Stimulated activated naive CD8-positive, alpha-beta T cell treated with anti-CD3 and anti-CD28 coated beads, Interleukin-15, Interleukin-2, amounts not matched to agents 100 ng/mL and 50 ng/mL, for 24 hours (primary cell): ENCODE data around the gene CAMSAP1.

ENCODE experiments used
- H3K27ac Mint-ChIP-seq: one replicate; pipeline ENCODE4 v1.8.0; 2021; ENCODE audit warnings: mild to moderate bottlenecking, mixed read lengths
- H3K27me3 Mint-ChIP-seq: one replicate; pipeline ENCODE4 v1.8.0; 2021; ENCODE audit warnings: mixed read lengths
- H3K36me3 Mint-ChIP-seq: one replicate; pipeline ENCODE4 v1.8.0; 2021; ENCODE audit warnings: low read depth, mixed read lengths
- H3K4me1 Mint-ChIP-seq: one replicate; pipeline ENCODE4 v1.8.0; 2021; ENCODE audit warnings: low read depth, mixed read lengths
- H3K4me3 Mint-ChIP-seq: one replicate; pipeline ENCODE4 v1.8.0; 2021; ENCODE audit warnings: mild to moderate bottlenecking, mixed read lengths
- H3K9me3 Mint-ChIP-seq: one replicate; pipeline ENCODE4 v1.8.0; 2021; ENCODE audit warnings: mixed read lengths

CAMSAP1 gene

DNA sequence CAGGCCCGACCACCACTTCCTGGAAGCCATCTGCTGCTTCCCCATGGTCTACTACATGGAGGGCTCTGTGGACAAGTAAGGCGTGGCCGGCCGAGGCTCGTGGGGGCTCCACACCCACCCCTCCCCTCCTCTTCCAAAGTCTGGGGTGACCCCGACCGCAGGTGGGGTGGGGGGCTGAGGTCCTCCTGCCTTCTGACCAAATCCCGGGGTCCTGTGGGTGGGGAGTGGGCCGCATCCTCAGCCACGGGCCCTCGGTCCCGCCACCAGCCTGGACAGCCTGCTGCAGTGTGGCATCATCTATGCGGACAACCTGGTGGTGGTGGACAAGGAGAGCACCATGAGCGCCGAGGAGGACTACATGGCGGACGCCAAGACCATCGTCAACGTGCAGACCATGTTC is 128.9 kb downstream of the CAMSAP1 start:
- H3K4me3 Mint-ChIP-seq: no peak overlapping the region
- no peaks in the 10 kb centered on the region for H3K9me3 Mint-ChIP-seq
- H3K36me3 Mint-ChIP-seq: no peaks in the 10 kb centered on the region
- H3K4me1 Mint-ChIP-seq: no peaks in the 10 kb centered on the region
- H3K27me3 Mint-ChIP-seq: no peaks in the 10 kb centered on the region
- no peak overlapping the region for H3K27ac Mint-ChIP-seq

DNA sequence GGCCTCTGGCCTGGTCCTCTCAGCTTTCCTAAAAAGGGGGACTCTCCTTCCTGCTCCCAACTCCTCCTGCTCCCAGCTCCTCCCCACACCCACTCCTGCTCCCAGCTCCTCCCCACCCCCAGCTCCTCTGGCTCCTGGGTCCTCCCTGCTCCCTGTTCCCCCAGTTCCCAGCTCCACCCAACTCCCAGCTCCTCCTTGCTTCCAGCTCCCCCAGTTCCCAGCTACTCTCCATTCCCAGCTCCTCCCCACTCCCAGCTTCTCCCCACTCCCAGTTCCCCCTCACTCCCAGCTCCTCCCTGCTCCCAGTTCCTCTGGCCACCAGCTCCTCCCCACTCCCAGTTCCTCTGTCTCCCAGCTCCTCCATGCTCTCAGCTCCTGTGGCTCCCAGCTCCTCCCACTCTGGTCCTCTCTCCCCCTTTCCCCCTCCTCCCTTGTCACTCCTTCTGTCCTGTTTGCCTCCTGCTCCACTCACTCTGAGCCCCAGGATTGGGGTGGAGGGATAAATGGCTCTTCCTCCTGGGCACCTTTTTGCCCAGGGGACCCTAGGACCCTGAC is 129.6 kb downstream of the CAMSAP1 start:
- Mint-ChIP-seq H3K4me3 (no peak overlapping the region), H3K36me3 (no peaks in the 10 kb centered on the region), H3K27ac (no peak overlapping the region), H3K4me1 (no peaks in the 10 kb centered on the region), H3K9me3 (no peaks in the 10 kb centered on the region), H3K27me3 (no peaks in the 10 kb centered on the region)

DNA sequence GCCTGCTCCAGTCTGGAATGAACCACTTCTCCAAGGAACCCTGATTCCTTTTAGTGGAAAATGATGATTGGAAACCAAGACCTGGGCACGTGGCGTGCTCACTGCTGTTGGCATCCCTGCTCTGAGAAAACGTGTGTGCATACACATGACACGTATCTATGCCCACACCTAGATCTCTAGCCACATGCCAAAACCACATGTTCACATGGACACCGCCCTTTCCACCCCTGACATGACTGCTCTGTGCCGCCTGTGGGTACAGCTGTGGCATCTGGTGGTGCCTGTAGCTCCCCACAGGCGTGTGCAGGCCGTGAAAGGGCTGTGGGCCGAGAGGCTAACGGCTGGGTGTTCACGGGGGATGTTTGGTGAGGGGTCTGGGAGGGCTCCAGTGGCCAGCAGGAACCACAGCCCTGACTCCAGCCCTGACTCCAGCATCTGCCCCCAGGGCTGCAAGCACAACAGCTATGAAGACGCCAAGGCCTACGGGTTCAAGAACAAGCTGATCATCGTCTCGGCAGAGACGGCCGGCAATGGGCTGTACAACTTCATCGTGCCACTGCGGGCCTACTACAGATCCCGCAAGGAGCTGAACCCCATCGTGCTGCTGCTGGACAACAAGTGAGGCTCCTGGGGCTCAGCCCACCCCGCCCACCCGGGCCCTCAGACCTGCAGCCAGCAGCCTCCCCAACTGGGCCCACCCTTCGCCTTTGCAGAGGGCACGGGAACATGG is 130.3 kb downstream of the CAMSAP1 start:
- H3K27ac Mint-ChIP-seq: no peak overlapping the region
- H3K4me3 Mint-ChIP-seq: no peak overlapping the region
- H3K27me3 Mint-ChIP-seq: no peaks in the 10 kb centered on the region
- H3K36me3 Mint-ChIP-seq: no peaks in the 10 kb centered on the region
- H3K9me3 Mint-ChIP-seq: no peaks in the 10 kb centered on the region
- no peaks in the 10 kb centered on the region for H3K4me1 Mint-ChIP-seq

DNA sequence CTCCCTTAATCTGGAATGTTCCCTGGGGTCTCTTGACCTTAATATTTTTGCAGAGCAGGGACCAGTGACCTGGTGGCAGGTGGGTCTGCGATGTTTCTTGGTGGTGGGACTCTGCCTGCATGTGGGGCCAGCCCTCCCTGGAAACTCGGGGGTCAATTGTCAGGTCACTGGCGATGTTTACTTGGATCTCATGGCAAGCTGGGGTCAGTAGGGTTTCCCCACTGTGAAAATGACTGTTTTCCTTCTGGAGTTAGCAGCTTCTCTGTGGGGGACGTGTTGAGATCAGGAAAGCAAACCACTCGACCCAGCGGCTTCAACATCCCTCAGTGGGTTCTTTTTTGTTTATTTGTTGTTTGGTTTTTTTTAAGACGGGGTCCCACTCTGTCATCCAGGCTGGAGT is 131.4 kb downstream of the CAMSAP1 start:
- Mint-ChIP-seq H3K36me3 (no peaks in the 10 kb centered on the region), H3K27ac (no peak overlapping the region), H3K27me3 (no peaks in the 10 kb centered on the region), H3K4me1 (no peaks in the 10 kb centered on the region), H3K4me3 (no peak overlapping the region), H3K9me3 (no peaks in the 10 kb centered on the region)

DNA sequence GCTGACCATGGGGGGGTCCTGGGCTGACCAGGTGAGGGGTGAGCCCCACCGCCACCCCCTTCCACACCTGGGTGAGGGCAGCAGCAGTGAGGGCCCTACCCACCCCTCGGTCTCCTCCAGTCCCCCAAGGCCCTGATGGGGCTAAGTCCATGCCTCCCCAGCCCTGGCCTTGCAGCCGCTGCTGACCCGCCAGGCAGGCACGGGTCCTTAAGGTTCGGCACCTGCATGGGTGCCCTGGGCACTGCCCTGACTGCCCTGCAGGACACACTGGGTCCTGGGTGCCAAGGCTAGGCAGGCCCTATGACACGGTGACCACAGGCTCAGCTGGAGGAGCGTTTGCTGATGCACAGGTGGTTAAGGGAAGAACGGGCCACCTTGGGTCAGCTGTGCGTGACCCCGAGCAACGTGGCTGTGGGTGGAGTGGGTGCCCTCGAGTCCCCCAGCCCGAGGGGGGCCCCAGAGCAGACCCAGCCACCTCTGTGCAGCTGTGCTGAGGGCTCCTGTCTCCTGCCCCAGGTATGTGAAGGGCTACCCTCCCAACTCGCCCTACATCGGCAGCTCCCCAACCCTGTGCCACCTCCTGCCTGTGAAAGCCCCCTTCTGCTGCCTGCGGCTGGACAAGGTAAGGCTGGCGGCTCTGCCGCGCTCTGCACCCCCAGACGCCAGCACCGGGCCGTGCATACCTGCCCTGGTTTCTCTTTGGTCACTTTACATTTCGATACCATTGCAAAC is 132.4 kb downstream of the CAMSAP1 start:
- H3K9me3 Mint-ChIP-seq: no peaks in the 10 kb centered on the region
- no peak overlapping the region for H3K4me3 Mint-ChIP-seq
- H3K36me3 Mint-ChIP-seq: no peaks in the 10 kb centered on the region
- H3K27ac Mint-ChIP-seq: no peak overlapping the region
- no peaks in the 10 kb centered on the region for H3K4me1 Mint-ChIP-seq
- H3K27me3 Mint-ChIP-seq: no peaks in the 10 kb centered on the region

DNA sequence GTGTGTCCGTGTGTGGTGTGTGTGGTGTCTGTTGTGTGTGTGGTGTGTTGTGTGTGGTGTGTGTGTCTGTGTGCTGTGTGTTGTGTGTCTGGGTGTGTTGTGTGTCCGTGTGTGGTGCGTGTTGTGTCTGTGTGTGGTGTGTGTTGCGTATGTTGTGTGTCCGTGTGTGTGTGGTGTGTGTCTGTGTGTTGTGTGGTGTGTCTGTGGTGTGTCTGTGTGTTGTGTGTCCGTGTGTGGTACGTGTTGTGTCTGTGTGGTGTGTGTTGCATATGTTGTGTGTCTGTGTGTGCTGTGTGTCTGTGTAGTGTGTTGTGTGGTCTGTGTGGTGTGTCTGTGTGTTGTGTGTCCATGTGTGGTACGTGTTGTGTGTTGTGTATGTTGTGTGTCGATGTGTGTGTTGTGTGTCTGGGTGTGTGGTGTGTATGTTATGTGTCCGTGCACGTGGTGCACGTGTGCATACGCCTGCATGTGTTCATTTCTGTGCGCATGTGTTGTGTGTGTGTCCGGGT is 133.1 kb downstream of the CAMSAP1 start:
- Mint-ChIP-seq H3K27ac (no peak overlapping the region), H3K36me3 (no peaks in the 10 kb centered on the region), H3K4me3 (no peak overlapping the region), H3K27me3 (no peaks in the 10 kb centered on the region), H3K9me3 (no peaks in the 10 kb centered on the region), H3K4me1 (no peaks in the 10 kb centered on the region)

DNA sequence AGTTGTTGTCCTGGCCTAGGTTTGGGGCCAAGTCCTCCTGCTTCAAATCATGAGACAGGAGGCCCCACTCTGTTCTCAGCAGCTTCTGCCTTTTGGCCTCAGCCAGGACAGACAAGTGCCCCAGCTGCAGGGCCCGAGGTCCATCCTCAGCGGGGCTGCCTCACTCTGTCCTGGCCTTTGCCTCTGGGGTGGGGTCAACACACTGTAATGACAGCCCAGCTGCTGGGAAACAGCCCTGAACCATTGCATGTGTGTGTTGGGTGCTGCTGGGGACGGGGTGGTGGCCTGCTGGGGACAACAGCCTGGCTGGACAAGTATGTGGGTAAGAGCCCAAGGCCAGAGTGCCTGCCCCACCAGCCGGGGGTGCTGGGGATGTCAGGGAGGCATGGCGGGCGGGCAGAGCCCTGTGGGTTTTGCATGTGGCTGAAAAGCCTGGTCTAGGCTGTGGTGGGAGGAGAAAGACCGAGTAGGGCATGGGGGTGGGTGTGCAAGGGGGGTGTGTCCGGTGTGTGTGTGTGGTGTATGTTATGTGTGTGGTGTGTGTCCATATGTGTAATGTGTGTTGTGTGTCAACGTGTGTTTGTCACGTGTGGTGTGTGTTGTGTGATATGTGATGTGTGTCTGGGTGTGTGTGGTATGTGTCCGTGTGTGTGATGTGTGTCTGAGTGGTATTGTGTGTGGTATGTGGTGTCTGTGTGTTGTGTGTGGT is 133.7 kb downstream of the CAMSAP1 start:
- no peak overlapping the region for H3K27ac Mint-ChIP-seq
- no peaks in the 10 kb centered on the region for H3K36me3 Mint-ChIP-seq
- no peaks in the 10 kb centered on the region for H3K9me3 Mint-ChIP-seq
- no peaks in the 10 kb centered on the region for H3K27me3 Mint-ChIP-seq
- no peak overlapping the region for H3K4me3 Mint-ChIP-seq
- H3K4me1 Mint-ChIP-seq: no peaks in the 10 kb centered on the region

DNA sequence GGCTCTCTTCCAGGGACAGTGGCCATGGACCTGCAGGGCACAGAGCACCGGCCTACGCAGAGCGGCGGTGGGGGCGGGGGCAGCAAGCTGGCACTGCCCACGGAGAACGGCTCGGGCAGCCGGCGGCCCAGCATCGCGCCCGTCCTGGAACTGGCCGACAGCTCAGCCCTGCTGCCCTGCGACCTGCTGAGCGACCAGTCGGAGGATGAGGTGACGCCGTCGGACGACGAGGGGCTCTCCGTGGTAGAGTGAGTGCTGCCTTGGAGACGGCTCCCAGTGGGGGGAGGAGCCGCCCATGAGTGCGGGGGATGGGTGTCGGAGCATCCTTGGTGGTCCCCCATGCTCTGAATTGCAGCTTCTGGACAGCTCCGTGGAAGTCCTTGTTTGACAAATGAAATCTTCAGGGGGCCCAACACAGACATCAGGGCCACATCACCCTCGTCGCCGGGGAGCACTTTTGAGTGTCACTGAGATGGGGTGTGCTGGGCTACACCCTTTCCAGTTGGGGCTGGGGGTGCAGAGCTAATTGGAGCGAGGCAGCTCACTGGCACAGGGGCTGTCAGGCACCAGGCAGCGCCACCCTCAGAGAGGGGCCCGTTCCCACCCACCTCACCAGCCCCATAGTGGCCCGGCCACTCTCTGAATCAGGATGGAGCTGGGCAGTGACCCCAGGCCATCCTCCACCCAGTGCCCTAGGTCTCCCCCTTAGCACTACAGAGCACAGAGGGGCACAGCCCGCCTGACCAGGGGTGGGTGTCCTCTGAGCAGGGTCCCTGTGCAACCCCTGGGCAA is 134.4 kb downstream of the CAMSAP1 start:
- H3K4me1 Mint-ChIP-seq: no peaks in the 10 kb centered on the region
- no peaks in the 10 kb centered on the region for H3K27me3 Mint-ChIP-seq
- H3K4me3 Mint-ChIP-seq: no peak overlapping the region
- no peaks in the 10 kb centered on the region for H3K9me3 Mint-ChIP-seq
- no peak overlapping the region for H3K27ac Mint-ChIP-seq
- H3K36me3 Mint-ChIP-seq: no peaks in the 10 kb centered on the region

DNA sequence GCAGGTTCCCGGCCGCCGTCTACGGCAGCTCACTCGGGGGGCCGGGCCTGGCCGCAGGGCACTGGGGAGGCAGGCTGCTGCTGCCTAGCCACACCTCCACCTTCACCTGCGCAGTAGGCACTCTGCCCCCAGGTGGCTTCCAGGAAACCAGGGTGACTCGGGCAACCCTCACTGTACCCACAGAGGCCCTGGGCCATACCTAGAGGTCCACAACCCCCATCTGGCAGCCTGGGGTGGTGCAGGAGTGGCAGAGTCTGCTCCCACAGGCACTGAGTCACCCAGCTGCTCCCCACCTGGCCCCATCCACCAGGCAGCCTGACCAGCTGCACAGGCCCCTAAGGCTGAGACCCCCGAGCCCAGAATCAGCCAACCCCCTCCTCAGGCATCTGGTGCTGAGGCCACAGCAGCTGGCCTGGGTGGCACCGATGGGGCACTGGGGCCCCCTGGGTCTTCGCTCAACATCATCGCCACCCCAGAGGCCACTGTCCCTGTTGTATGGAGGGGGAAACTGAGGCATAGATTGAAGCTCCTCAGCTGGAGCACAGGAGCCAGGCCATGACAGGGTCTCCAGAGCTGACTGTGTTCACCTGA is 135.2 kb downstream of the CAMSAP1 start:
- no peak overlapping the region for H3K4me3 Mint-ChIP-seq
- no peaks in the 10 kb centered on the region for H3K4me1 Mint-ChIP-seq
- no peaks in the 10 kb centered on the region for H3K36me3 Mint-ChIP-seq
- H3K27me3 Mint-ChIP-seq: no peaks in the 10 kb centered on the region
- H3K9me3 Mint-ChIP-seq: no peaks in the 10 kb centered on the region
- no peak overlapping the region for H3K27ac Mint-ChIP-seq

DNA sequence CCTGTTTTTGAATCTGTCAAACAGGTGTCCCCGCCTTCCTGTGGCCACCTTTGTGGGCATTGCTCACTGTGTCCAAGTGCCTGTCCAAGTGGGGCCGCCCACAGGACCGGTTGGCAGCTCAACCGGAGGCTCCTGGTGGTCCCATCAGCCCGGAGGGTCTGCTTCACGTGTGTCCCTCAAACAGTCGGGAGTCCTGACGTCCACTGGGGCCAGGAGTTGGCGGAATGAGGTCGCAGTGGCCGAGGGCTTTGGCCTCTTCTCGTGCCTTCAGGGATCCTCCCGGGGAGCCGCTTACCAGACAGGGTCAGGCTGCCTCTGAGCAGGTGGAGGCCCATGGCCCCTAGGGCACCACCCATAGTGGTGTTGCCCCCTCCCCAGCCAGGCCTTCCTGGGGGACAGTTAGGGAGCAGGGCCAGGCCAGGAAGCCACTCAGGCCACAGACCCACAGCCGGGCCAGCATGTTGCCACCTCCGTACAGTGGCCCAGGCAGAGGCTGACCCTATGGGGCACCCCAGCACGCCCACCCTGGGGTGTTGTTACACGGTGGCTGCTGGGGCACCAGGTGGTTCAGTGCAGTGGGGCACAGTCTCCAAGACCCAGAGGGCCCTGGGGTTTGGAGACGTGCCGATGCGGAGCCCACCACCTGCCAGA is 135.8 kb downstream of the CAMSAP1 start:
- Mint-ChIP-seq H3K4me3 (no peak overlapping the region), H3K9me3 (no peaks in the 10 kb centered on the region), H3K27ac (no peak overlapping the region), H3K36me3 (no peaks in the 10 kb centered on the region), H3K4me1 (no peaks in the 10 kb centered on the region), H3K27me3 (no peaks in the 10 kb centered on the region)

DNA sequence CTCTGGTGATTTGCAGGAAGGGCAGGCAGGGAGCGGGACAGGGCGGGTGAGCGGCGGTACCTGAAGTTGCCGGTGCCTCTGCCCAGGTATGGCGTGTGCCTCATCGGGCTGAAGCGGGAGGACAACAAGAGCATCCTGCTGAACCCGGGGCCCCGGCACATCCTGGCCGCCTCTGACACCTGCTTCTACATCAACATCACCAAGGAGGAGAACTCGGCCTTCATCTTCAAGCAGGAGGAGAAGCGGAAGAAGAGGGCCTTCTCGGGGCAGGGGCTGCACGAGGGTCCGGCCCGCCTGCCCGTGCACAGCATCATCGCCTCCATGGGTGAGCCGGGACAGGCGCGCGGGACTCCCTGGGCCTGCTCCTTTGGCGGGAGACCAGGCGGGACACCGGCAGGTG is 136.6 kb downstream of the CAMSAP1 start:
- no peak overlapping the region for H3K27ac Mint-ChIP-seq

DNA sequence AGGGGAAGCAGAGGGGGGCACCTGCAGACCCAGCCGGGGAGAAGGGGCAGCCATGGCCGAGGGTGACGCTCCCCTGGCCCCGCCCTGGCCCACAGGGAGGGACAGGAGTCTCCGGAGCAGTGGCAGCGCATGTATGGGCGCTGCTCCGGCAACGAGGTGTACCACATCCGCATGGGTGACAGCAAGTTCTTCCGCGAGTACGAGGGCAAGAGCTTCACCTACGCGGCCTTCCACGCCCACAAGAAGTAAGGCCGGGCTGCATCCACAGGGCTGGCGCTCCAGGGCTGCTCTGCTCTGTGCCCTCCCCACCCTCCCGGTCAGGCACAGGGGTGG is 137.2 kb downstream of the CAMSAP1 start:
- H3K4me3 Mint-ChIP-seq: no peak overlapping the region
- no peaks in the 10 kb centered on the region for H3K4me1 Mint-ChIP-seq
- no peaks in the 10 kb centered on the region for H3K9me3 Mint-ChIP-seq
- no peak overlapping the region for H3K27ac Mint-ChIP-seq
- H3K36me3 Mint-ChIP-seq: no peaks in the 10 kb centered on the region
- H3K27me3 Mint-ChIP-seq: no peaks in the 10 kb centered on the region

More for the DNA sequence above, 136.6 kb downstream of the CAMSAP1 start:
- no peaks in the 10 kb centered on the region for H3K36me3 Mint-ChIP-seq
- no peaks in the 10 kb centered on the region for H3K27me3 Mint-ChIP-seq
- H3K4me3 Mint-ChIP-seq: no peak overlapping the region
- no peaks in the 10 kb centered on the region for H3K4me1 Mint-ChIP-seq
- H3K9me3 Mint-ChIP-seq: no peaks in the 10 kb centered on the region

DNA sequence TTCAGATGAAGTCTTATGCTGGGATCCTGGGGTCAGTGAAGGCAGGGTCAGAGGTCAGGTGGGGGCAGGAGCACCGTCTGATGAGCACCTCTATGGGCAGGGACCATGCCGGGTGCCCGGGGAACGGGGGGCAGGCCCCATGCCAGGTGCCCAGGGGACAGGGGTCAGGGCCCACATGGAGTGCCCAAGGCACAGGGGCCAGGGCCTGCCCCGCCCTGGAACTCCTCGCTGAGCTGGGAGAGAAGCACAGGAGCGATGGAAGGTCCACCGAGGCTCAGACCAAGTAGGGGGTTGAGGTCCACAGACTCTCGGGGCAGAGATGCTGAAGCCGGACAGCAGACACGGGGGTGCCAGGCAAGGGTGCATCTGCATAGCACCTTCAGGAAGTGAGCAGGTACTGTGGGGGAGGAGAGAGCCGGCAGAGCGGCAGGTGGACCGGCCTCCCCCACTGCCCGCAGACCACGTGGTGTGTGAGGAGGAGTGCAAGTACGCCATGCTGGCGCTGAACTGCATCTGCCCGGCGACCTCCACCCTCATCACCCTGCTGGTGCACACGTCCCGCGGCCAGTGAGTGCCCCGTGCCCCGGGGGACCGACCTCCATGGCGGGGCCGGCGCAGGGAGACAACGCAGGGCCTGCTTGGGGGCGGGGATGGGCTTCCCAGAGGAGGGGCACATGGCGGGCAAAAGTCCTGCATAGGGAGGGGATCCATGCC is 137.7 kb downstream of the CAMSAP1 start:
- no peaks in the 10 kb centered on the region for H3K4me1 Mint-ChIP-seq
- no peak overlapping the region for H3K4me3 Mint-ChIP-seq
- no peaks in the 10 kb centered on the region for H3K9me3 Mint-ChIP-seq
- H3K36me3 Mint-ChIP-seq: no peaks in the 10 kb centered on the region
- no peak overlapping the region for H3K27ac Mint-ChIP-seq
- no peaks in the 10 kb centered on the region for H3K27me3 Mint-ChIP-seq
